ENCODE data around the gene SIDT1.
"Not testable (repeated sequence)": the region's sequence is repeated elsewhere in the genome, so short reads cannot be mapped to it uniquely, and the experiment has no call there.

The SIDT1 gene

DNA sequence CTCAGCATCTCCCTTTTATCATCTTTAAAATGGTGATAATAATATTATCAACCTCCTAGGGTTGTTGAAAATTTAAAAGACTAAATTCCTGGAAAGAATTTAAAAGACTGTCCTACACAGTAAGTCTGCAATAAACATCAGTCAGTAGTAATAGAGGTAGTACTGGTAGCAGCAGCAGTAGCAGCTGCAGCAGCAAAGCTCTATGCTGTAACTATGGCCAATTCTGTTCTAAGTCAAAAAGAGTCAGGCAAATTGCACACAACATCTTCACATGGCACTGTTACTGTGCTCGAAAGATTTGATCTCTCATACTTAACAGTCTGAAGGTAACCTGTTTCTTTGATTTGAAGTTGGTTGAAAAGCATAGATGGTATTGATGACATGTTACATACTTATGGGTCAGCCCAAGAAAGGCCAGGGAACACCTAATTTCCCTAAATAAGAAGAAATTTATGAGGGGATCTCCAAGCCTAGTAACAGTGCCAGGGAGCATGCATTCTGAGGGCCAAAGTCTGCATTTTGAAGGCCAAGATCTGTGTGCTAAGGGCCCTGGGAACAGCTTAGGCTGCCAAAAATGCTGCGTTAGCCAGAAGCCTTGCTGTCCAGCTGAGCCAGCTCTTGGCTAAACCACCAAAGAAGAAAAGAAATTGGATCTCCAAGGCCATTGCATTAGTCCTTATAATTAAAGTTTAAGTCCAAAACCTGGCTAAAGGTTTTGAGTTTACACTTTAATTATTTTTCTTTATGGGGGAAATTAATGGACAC lies 68.2 kb downstream of the SIDT1 start:
- no peak for DNase-seq

DNA sequence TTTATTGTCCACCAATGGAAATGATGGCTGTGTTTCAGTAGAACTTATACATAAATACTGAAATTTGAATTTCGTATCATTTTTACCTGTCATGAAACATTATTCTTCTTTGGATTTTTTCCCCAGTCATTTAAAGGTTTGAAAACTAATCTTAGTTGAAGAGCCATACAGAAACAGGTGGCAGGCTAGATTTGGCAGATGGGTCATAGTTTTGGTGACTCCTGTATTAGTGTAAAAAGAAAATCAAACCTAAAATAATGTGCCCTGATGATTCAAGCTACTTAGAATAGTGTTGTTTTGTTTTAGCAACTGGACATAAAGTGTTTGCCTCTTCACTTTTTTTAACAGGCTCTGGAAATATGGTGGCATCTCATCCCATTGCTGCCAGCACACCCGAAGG lies 68.9 kb downstream of the SIDT1 start:
- DNase-seq = no peak

DNA sequence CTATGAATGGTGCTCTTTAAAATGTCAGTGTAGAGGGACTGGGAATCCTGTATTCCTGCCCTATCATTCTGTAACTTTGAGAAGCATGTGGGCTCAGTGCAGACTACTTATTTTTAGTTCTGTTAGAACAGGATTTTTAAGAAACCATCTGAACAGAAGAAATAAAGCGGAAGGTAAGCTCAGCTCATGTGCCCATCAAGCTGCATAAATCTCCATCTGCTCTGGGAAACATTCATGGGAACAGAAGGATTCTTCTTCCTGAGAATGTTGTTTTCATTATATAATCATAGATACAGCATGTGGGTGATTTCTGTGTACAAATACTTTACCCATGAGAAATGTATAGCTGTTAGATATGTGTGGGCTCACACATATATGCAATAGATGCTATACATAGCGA lies 69.9 kb downstream of the SIDT1 start:
- DNase-seq = no peak

DNA sequence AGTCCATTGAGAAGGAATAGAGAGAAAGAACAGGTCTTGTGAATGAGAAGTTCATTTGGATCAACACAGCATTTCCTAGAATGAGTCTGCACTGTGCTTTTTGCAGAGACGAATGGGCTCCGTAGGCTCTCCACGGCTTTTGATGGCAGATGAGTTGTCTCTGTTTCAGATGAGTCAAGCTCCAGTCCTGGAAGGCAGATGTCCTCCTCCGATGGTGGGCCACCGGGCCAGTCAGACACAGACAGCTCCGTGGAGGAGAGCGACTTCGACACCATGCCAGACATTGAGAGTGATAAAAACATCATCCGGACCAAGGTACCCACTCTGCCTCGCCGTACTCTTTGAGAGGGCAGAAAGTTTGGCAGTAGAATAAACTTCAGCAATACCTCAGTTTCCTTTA lies 70.5 kb downstream of the SIDT1 start:
- no peak for DNase-seq

DNA sequence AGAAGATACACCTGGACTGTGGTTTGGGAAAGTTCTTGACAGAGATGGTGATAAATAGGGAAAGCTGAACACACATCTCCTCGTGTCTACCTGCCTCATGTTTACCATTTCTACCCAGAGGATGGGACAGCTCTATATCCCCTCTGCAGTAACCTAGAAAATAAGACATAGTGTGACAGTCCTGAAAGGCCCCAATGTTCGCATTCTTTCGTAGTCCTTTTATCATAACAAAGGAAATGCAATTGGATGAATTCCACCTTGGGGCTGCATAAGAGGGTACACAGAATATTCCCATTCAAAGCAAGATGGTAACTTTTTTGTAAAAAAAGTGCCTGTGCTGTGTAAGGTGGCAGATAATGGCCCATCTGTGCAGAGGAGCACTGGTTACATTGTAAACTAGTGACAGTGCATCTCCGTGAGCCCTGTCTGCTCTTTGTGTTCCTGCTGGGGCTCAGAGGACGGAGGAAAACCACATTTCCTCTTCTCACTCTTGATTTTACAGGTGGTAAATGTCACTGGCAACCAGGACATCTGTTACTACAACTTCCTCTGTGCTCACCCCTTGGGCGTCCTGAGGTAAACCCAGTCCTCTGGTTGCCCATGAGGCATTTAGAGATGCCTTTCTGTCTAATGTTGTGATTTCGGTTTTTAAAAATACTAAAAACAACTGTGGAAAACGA lies 74.3 kb downstream of the SIDT1 start:
- peak; percentile 37 to 44 for DNase-seq

DNA sequence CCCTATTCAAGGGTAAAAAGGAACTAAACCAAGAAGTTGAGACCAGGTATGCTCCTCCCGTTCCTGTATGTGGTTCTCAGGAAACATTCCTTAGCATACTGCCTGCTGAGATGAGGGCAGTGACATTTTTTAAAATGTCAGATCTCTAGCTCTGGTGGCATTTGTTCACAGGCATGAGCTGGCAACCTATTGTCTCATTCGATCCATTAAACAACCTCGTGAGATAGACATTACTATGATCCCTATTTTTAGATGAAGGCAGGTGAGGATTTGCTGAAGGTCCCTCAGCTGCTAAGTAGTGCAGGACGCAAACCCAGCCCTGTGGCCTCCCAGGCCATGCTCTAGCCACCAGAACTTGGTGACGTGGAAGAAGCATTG lies 74.9 kb downstream of the SIDT1 start:
- DNase-seq = no peak

DNA sequence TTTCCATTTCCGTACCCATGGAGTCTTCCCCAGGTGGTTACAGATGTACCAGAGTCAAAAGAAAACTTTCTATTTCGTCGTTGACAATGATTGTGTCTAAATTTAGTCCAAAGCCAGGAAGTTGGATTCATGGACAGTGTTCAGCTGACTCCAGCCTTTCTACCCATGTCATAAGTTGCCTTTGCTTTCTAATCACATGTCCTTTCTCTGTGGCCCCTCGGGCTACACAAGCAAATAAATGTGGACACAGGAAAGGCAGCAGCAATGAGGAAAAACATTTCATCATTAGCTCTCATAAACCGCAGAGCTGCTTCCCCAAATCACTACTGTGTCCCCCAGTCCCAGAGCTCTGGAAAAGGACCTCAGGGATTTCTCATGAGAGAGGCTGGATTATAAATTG lies 82.0 kb downstream of the SIDT1 start:
- DNase-seq = no peak

DNA sequence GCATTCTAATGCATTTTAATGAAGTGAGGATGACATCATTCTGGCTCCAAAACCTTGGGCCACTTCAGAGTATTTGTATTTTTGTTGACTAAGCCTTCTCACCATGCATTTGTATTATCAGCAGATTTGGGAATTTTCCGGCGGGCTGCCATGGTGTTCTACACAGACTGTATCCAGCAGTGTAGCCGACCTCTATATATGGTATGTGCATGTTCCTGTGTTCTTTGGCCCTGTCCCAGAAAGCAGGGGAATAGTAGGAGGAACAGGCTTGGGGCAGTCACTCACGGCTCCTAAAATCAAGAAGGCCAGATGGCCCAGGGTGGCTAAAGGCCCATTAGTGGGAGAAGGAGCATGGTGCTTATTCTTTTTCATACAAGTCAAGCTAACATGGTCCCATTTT lies 83.6 kb downstream of the SIDT1 start:
- DNase-seq = no peak

DNA sequence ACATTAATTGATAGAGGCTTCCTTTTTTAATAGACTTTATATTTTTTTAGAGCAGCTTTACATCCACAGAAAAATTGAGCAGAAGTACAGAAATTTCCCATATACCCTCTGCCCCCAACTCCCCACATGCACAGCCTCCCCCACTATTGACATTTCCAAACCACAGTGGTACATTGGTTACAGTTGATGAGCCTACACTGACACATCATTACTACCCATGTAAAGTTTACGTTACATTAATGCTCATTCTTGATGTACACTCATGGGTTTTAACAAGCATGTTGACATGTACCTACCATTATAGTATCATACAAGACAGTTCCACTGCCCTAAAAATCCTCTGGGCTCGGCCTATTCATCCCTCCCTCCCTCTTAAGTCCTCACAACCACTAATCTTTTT lies 85.4 kb downstream of the SIDT1 start:
- no peak for DNase-seq

DNA sequence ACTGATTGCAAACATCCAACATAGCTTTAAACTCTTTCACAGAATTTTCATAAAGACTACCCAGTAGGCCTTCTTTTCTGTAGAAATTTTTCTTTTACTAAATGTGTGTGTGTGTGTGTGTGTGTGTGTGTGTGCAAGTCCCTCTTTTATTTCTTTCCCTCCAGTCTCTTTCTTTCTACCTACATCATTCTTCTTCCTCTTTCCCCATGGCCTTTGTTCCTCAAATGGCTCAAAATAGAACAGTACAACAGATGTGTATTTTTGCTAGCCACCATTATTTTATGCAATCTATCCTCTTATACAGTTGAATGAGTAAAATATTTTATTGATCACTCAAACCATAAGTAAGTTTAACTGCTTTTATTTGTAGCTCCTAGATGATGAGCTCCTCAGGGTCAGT lies 87.7 kb downstream of the SIDT1 start:
- DNase-seq = no peak

DNA sequence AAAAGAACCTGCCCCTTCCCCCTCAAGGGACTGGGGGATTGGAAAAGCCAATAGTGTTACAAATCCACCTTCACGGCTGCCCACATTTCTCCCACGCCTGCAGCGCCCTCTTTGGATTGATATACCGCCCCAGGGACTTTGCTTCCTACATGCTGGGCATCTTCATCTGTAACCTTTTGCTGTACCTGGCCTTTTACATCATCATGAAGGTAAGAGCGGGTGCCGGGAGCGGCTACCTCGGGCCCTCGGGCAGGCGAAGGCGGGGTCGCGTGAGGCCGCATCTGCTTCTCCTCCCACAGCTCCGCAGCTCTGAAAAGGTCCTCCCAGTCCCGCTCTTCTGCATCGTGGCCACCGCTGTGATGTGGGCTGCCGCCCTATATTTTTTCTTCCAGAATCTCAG lies 91.0 kb downstream of the SIDT1 start:
- no peak for DNase-seq

DNA sequence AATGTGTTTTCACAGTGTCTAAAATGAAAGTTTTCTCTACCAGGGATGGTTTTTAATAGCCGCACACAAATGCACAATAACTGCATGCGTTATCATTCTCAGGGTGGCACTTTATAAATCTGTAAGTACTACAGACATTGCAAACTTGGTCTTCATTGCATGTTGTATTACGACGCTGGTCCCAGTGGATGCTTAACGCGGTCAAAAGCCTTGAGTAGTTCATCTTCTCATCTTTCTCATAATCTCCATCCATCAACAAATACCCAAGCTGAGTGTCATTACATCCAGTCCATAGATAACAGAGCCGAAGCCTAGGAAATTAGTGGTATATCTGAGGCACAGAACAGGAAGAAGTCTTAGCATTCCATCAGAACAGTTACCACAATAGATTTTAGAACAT lies 91.5 kb downstream of the SIDT1 start:
- DNase-seq = no peak

DNA sequence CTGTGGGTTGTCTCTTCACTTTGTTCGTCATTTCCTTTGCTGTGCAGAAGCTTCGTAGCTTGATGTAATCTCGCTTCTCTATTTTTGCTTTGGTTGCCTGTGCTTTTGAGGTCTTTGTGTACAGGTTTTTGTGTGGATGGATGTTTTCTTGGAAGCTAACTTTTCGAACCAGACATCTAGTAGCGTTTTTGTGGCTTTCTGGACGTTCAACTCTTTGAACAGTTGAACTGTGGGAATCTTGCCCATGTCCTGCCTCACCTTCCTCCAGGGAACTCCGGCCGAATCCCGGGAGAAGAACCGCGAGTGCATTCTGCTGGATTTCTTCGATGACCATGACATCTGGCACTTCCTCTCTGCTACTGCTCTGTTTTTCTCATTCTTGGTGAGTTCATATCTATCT lies 93.5 kb downstream of the SIDT1 start:
- no peak for DNase-seq

DNA sequence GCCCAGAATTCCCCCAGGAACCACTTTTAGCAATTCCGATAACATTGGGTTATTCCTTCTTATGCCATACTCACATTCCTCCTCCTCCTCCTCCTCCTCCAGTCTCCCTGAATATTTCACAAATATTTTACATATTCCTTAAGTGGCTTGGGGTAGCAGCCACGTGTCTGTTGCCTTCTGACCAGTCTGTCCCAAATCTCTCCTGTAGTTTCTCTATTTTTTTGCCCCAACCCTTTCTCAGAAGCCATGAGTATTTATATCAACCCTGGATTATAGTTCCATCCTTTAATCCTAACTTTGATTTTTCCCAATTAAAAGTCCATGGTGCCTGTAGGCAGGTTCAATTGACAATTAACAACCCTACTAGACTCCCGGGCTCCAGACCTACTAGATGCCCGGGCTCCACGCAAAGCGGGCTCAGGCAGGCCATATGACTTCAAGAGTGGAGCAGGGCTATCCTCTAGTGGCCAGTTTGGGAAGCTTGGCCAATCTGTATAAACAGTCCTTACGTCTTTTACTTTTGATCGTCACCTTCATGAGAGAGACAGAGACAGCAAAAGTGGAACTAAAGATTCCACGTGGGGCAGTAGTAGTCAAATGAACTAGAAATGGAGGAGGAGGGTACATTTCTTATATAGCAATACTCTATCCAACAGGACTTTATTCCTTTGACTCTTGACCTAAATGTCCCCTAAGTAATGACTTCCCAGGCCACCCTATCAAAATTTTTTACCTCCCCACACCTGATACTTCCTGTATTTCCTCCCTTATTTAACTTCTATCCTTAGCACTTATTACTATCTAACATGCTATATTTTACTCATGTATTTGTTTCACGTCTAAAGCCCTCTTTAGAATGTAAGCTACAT lies 94.4 kb downstream of the SIDT1 start:
- peak; percentile 22 to 69 for DNase-seq

DNA sequence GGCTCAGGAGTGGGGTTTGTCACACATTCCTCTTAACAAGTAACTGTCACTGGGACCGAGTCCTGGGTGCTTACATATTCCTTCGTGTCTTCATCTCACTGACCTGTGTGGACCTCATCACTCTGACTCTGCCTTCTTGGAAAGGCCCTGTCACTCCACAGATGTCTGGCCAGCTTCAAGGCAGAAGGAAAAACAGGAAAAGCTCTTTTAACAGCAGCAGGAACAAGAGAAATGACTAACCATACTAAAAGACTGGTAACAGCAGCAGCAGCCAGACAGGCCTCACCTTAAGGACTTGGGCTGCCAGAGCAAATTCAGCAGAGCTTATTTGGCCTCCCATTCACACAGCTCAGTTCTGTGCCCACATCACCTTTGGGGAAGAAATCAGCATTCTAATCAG lies 96.0 kb downstream of the SIDT1 start:
- DNase-seq = no peak

DNA sequence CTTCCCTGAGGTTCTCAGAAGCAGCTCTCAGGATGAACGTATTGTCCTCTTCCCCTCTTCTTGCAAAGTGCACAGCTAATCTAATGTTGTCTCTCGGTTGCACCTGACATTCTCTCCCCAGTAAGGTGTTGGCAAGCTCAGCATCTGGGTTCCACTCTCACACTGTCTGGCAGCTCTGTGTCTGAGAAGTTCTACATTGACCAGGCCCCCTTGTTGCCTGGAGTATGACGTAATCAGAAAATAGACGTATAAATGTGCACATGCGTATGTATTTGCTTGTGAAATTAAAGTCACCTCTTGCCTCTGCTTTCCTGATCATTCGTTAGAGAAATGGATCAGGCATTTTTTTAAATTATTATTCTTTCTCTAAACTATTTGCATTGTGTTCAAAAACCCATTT lies 96.4 kb downstream of the SIDT1 start:
- no peak for DNase-seq

DNA sequence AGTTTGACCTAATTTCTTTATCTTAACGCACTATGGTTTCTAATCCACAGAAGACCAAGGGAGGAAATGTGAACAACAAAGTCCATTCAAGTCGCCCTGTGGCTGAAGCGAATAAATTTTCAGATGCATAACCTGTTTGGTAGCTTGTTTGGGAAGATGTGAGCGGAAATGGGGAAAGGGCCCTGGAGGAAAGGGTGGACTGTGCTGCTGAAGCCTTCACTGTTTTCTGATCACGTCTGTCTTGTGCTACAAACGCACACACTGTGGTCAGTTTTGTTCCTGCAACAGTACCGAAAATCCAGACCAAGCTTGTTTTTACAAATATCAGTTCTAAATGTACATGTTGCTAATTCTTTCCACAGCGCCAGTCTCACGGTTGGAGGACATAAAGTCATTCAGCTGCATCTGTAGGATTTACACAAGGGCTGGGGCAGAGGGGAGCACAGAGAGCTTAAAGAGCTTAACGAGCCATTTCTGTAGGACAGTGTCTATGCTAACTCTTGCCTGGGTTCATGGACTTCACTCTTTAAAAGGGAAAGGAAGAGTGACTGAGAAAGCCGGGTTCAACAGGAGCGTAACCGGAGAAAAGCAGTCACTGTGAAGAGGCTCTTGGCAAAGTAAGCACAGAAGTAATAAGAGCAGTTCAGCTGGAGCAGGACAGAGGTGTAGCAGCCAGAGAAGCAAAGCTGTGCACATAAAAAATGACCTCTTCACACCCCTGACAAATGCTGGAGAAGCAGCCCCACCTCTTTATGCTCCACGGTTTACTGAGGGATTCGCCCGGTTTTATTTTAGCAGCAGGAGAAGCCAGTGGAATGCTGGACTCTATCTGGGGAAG lies 97.4 kb downstream of the SIDT1 start:
- no peak for DNase-seq

DNA sequence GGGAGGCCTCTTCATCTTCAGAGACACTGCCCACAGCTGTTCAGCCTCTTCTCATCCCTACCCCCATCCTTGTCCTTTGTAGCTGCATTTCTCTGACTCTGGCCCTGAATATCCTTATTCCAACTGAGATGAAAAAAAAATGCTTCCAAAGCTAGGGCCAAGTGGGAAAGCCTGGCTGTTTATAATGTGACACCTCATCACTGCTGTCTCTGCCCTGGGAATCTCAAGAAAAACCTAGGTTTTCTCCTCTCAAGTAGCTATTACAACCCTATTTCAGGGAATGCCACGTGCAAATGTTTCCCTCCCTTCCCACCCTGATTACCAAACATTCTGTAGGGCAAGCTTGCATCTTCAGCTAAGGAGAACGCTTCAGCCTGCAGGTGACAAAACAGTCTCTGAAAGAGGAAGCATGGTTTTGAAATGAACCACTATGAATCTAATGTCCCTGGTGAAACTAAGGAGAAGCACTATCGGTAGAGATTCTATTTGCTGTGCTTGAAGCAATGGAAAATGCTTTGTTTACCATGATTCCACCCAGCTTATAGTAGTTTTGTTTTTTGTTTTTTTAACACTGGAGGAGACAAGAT lies 98.7 kb downstream of the SIDT1 start:
- no peak for DNase-seq

DNA sequence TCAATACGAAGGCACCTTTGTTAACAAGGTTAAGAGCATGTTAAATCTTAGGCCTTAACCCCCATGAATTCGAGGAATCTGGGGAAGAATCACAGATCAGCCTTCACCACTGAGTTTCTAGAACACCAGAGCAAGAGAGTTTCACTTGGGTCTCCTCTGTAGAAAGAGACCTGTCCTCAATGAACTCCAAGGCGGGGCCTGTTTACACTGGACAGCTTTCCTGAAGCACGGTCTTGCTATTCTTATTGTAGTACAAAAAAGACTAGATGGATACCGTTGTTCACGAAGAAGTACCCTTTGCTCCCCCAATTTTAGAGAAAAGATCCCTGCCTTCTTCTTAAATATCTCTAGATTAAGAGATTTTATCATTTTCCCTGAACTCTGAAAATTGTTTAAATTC lies 99.2 kb downstream of the SIDT1 start:
- no peak for DNase-seq

DNA sequence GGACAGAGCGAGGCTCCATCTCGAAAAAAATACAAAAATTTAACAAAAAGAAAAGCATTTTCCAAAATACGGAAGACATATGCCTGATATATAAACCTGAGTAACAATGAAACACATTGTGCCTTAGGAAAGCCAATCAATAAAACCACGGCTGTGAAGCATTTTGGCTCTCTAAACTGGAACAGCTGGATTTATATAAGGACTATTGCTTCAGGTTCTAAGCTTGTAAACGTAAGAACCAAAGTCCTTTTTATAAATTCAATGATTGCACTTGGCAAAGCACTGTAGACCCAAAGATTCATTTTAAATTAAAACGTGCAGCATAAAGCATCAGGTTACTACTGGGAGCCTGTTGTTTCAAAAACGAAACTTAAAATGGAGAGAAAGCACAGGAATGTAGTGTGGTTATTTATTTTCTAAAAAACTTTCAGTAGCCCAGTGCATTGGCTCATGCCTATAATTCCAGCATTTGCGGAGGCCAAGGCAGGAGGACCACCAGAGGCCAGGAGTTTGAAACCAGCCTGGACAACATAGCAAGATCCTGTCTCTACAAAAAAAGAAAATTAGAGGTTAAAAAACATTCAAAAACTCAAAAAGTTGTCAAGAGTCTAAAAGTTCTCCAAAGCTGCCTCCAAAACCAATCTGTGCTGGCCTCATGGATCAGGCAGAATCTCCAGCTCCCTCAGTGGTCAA lies 102.6 kb downstream of the SIDT1 start:
- DNase-seq = no peak

DNA sequence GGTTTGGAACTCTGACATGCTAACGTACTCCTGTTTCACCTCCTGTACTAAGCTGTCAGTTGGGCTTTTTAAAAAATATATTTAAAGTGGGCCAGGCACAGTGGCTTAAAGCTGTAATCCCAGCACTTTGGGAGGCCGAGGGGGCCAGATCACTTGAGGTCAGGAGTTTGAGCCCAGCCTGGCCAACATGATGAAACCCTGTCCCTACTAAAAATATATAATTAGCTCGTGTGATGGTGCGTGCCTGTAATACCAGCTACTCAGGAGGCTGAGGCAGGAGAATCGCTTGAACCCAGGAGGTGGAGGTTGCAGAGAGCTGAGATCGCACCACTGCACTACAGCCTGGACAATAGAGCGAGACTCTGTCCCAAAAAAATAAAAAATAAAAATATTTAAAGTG lies 103.7 kb downstream of the SIDT1 start:
- not testable (repeated sequence) for DNase-seq

DNA sequence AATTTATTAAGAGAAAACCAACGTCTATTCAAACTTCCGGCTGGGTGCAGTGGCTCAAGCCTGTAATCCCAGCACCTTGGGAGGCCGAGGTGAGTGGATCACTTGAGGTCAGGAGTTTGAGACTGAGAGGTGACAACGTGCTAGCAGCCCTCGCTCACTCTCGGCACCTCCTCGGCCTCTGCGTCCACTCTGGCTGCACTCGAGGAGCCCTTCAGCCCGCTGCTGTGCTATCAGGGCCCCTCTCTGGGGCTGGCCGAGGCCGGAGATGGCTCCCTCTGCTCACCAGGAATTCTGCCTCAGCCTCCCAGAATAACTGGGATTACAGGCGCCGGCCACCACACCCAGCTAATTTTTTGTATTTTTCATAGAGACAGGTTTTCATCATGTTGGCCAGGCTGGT lies 105.4 kb downstream of the SIDT1 start:
- no peak for DNase-seq
